HS-27A (cell line): ENCODE data around the gene TLR3.

ENCODE experiments used
- DNase-seq: peaks from one replicate; pipeline ENCODE4 v3.0.0-alpha.2; 2012; ENCODE audit warnings: low read depth, missing footprints

The TLR3 gene

DNA sequence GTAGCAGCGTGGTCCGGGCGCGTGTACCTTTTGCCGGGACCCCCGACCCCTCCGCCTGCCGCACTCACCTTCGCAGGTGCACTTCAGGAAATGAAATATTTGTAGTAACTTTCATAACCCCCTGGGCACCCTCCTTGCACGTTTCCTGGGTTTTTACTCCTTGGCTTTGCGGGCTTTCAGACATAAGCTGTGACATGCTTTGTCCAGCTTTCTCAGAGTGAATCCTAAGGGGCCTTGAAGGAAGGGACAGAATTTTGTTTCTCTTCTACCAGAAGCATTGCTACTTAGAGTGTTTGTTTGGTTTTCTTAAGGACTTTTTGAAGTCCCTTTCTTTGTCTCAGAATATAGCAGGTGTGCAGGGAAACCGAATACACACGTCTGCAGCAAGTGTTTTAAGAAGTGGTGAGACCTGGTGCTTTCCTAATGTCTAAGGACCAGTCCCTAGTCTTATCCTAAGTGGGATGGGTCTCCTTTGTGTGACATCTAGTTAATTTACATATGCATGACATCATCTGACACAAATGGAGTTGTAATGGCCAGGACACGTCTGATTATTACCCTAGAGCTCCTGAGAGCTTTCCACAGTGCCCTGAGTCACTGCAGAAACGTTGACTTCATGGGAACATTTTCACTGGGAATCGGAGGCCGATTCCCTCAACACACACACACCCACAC lies 36.8 kb downstream of the TLR3 start:
- no peak for DNase-seq

DNA sequence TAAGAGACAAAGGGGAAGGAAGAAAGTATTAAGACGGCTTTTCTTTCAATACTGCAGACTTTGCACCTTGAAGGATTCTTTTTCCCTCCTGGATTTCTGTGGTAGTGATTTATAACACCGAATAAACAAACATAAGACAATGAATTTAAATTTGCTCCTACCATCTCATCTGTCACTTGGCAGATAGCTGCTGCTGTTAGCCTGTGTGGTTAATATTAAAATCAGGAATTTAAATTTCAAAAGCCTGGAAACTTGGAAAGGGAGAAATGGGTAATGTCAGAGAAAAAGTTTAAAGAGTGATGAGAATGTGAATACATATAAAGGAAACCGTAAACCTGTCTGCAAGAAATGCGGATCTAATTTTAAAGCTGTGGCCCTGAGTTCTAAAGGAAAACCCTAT lies 39.0 kb downstream of the TLR3 start:
- DNase-seq, result no peak

DNA sequence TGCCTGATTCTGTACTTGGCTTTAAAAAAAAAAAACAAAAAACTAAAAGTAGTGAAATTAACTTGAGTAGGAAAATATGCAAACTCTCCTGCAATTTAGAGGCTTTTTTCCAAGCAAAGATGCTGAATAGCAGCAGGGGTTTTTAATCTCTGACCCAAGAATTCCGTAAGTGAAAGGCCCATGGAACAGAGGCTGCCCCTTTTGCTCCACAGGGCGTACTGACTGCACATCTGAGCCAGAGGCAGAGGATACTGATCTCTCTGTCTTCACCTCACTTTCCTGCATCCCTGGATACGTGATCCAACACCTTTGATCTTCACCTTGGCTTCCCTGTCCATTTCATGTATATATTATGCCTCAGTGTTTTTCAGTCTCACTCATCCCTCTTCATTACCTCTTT lies 39.4 kb downstream of the TLR3 start:
- no peak for DNase-seq

DNA sequence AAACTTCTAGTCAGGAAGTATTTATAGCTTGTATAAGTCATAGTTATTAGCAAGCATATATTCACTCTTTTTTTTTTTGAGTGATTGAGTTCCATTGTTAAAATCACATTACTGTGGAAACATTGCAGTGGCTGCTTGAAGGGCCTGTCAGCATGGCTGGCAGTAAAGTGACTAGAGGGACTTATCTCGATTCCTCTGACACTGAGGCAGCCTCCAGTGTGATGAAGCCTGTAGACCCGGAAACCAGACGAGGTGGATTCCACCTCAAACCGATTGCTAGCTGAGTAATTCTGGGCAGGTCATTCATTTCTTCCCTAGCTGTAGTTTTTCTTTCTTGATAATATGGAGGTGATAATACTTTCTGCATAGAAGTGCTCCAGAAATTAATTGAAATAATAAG lies 40.3 kb downstream of the TLR3 start:
- no peak for DNase-seq

DNA sequence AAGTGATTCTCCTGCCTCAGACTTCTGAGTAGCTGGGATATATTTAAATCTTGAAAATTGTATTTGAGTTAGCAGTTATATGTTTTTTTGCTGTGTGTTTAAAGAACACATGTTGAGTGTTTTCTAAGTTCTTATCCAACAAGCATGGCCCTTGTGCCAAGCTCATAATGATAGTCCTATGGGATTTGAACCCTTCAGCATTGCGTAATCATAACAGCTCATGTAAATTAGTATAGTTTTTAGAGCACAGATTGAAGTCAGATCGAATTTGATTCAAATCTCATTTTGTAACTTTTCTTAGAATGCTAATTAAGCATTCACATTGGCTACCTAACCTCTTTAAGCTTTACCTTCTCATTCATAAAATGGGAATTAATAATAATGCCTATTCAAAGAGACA lies 47.7 kb downstream of the TLR3 start:
- no peak for DNase-seq

DNA sequence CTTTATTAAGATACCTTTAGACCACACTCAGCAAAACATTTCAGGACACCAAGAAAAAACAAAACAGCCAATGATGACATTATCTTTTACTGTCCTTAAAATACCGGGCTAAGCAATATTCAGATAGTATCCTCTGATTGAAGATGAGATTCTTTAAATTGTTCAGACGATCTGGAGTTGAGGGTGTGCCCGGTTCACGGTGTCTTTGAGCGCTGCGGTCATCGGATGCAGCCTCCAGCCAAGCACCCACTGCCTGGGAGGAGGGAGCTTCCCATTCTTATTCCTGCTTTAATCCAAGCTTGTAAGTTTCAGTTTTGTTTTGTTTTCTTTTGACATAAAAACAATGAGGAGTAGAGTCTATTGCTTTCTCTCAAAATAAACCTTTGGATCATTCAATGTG lies 49.6 kb downstream of the TLR3 start:
- no peak for DNase-seq

DNA sequence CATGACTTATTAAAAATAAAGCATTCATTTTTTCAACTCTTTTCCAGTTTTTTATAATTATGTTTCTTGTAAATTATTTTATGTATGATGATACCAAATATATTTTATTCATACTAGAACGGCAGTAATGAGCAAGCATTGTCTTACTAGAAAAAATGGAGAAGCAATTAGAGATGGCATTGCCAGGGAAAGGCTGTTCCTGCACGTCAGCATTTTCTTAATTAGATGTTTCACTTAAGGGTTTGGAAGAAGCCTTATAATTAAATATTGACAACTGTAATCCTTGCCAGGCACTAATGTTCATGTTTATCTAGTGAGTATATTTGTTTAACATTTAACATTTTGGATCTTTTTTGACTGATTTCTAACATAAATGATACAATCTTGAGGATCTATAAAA lies 52.1 kb downstream of the TLR3 start:
- no peak for DNase-seq

DNA sequence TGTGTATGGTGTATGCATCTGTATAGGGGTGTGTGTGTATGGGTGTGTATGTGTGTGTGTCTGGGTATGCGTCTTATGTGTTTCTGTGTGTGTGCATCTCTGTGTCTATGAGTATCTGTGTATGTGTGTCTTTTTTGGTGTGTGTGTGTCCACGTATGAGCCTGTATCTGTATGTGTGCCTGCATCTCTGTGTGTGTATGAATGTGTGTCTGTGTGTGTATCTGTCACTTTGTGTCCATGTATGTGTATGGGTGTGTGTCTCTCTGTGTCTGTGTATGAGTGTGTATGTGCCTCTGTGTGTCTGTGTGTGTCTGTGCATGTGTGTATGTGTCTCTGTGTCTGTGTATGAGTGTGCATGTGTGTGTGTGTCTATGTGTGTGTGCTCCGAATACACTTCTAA lies 59.9 kb downstream of the TLR3 start:
- DNase-seq, result no peak

DNA sequence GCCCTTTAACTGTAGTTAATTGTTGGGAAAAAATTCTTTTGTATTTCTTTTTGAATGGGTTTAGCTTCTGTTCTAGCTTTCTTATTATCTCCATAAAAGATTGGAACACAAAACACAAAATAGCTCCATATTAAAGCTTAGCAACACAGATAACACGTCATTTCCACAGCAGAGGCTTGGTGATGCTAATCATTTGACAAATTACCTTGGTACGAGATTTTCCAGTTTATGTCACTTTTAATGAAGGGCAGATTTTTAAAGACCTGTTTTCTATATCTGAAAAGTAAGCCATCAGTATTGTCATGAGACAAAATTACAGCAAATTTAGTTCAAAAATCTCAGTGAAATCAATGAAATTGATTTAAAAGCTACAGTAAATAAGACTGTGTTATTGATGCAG lies 63.0 kb downstream of the TLR3 start:
- no peak for DNase-seq

DNA sequence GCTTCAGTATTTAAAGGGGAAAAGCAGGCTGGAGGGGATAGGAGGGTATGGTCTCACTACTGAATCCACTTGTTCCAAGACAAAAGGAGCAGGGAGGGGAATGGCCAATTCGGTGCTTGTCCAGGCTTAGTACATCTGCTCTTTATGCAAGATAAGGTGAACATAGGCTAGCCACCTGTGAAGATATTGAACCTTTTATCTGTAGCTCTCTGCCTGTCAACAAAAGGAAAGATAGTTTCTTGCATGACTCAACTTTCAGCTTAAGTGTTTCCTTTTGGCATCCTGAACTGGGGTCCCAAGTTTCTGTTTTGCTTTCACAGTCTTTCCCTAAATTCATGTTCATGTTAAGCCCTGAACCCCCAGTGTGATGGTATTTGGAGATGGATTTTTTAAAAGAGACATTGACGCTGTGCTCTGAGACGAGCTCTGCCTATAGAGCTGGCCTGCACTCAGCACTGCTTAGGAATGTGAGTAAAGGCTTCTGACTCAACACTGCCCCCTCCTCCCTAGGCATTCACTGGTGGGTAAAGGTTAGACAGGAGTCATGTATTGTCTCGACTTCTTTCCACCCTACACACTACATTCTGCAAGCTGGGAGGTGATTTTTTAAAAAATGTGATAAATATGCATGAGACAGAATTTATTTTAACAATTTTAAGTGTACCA lies 63.8 kb downstream of the TLR3 start:
- DNase-seq, result no peak

DNA sequence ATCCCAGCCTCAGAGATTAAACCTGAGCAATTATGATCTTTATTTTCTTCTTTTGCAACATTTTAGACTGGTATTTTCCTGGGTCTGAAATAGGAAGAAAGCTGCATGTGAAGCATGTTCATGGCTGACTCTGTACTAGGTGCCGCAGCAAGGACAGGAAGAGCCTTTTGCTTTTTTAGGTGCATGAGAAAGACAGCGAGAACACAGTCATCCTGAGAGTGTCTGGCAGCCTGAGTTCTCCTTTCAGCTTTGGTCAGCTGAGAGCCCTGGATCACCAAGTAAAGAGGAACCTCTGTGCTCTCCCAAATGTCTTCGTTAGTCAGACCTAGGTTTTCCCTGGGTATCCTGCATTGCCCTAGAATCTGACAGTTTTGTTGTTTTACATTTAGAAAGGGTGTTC lies 65.3 kb downstream of the TLR3 start:
- DNase-seq, result no peak

DNA sequence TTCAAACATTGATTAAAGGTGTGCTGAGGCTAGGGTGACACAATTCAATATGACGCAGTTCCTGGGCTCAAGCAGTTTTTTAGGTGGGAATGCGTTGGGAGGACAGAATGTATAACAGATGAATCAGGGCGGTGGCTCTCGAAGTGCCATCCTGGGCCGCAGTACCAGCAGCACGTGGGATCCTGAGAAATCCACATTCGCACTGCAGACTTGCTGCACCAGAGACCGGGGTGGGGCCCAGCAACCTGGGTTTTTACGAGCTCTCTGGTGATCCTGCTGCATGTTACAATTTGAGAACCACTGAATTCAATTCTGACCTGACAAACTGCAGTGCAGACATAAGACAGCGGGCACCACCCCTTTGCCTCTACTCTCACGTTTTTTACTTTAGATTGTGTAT lies 65.9 kb downstream of the TLR3 start:
- DNase-seq, result no peak

DNA sequence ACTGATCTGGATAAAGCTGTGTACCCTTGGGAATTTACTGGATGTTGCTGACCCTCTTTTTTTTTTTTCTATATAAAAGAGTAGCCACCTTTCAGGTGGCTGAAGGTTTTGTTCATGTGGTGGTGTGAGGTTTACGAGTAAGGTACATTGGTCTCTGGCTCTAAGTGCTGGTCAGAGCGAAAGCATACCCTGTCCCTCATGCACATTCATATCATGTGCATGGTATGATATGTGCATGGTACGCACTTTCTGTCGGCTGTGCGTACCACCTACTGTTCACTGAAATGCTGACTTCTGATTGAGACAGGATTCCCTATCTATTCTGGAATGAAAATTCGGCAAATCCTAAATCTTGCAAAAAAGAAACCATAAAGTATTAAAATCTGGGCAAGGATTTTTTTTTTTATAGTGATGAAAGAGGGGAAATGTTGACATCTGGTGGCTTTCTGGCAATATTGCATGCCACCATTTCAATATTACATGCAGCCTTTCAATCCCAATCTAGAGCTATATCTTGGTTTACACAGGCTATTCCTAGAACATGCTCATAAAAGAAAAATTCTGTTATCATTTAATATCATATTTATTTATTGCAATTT lies 68.3 kb downstream of the TLR3 start:
- no peak for DNase-seq
